HepG2 (cell line): ENCODE data around the gene NCOA1. TPM values are rescaled to one million over a fixed set of nuclear protein-coding genes. Genes with fewer than 3 reads are reported as not detected.

Source experiments
- E2F1 ChIP-seq: sonication (generic); formaldehyde crosslinking; IDR thresholded peaks from 2 replicates; pipeline ENCODE4 v1.5.0; 2020; ENCODE audit warnings: missing genetic modification reagents
- LCORL ChIP-seq, 2 experiments: fragments of 450-650 bp in 1 of 2; sonication (generic) in 1 of 2; formaldehyde crosslinking in 1 of 2; IDR thresholded peaks; 2 replicates each; pipeline versions ENCODE4 v1.5.0 to v1.6.1; 2017 to 2020; ENCODE audit warnings: antibody characterized with exemption in 1 of 2, missing genetic modification reagents in 1 of 2
- NFYC ChIP-seq: IDR thresholded peaks from 2 replicates; pipeline ENCODE4 v1.6.1; 2016; ENCODE audit warnings: missing genetic modification reagents, missing compliant biosample characterization
- PAWR ChIP-seq: sonication (generic); formaldehyde crosslinking; IDR thresholded peaks from 2 replicates; pipeline ENCODE4 v1.4.0; 2020; ENCODE audit warnings: missing genetic modification reagents, mild to moderate bottlenecking, borderline replicate concordance
- PAXIP1 ChIP-seq: sonication (generic); formaldehyde crosslinking; conservative IDR thresholded peaks from 2 replicates; pipeline ENCODE4 v1.4.0; 2020; ENCODE audit warnings: mild to moderate bottlenecking, missing genetic modification reagents, moderate library complexity
- RXRA ChIP-seq: sonication (generic); formaldehyde crosslinking; IDR thresholded peaks from 2 replicates; pipeline ENCODE4 v1.5.1; 2020; ENCODE audit warnings: missing genetic modification reagents
- polyA plus RNA-seq, 8 experiments: library from polyadenylated mRNA; depleted of rRNA in 3 of 8; stranded (reverse) in 7 of 8; unstranded in 1 of 8; fragments of >200 nt; fragmentation: Illumina TruSeq in 4 of 8; extraction: Trizol in 4 of 8; gene quantifications; 2 replicates each; pipeline versions ENCODE4 v1.2.1 to v1.2.3, GENCODE V29; 2011 to 2016; ENCODE audit warnings: low read depth in 4 of 8, missing spikeins in 1 of 8, mixed read lengths in 1 of 8; ENCODE audit not compliant: insufficient read depth in 1 of 8
- total RNA-seq, 5 experiments: library from RNA; depleted of rRNA; stranded (reverse); fragments of >200 nt; fragmentation: Illumina TruSeq; extraction: Trizol; gene quantifications; 2 replicates each; pipeline ENCODE4 v1.2.3, GENCODE V29; 2016; ENCODE audit warnings: low read depth in 1 of 5
- TF ChIP-seq, protein P1 (sequence below): sonication (generic); formaldehyde crosslinking; IDR thresholded peaks from 2 replicates; pipeline ENCODE4 v1.4.0; 2020; ENCODE audit warnings: missing genetic modification reagents

Gene NCOA1
- total and polyA plus RNA-seq, 2 of the 13 experiments (the other 11 are each of a cell fraction or from before 2014, with no cell fraction given), result 10.0 to 10.4 TPM

GRCh38 chr2:24626131-24626530 lies 135.1 kb downstream of the NCOA1 start (continued):
- TF ChIP-seq PAXIP1 (CRISPR knock-in tag) (no peak), NFYC (CRISPR knock-in tag) (no peak), PAWR (CRISPR knock-in tag) (no peak), E2F1 (no peak), RXRA (CRISPR knock-in tag) (no peak), LCORL (IDR thresholded peaks at IDR 0.05) (no peak), LCORL (CRISPR knock-in tag; IDR thresholded peaks at IDR 0.05) (no peak)
- TF ChIP-seq, protein P1, sequence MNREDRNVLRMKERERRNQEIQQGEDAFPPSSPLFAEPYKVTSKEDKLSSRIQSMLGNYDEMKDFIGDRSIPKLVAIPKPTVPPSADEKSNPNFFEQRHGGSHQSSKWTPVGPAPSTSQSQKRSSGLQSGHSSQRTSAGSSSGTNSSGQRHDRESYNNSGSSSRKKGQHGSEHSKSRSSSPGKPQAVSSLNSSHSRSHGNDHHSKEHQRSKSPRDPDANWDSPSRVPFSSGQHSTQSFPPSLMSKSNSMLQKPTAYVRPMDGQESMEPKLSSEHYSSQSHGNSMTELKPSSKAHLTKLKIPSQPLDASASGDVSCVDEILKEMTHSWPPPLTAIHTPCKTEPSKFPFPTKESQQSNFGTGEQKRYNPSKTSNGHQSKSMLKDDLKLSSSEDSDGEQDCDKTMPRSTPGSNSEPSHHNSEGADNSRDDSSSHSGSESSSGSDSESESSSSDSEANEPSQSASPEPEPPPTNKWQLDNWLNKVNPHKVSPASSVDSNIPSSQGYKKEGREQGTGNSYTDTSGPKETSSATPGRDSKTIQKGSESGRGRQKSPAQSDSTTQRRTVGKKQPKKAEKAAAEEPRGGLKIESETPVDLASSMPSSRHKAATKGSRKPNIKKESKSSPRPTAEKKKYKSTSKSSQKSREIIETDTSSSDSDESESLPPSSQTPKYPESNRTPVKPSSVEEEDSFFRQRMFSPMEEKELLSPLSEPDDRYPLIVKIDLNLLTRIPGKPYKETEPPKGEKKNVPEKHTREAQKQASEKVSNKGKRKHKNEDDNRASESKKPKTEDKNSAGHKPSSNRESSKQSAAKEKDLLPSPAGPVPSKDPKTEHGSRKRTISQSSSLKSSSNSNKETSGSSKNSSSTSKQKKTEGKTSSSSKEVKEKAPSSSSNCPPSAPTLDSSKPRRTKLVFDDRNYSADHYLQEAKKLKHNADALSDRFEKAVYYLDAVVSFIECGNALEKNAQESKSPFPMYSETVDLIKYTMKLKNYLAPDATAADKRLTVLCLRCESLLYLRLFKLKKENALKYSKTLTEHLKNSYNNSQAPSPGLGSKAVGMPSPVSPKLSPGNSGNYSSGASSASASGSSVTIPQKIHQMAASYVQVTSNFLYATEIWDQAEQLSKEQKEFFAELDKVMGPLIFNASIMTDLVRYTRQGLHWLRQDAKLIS (CRISPR knock-in tag), result no peak
